OCI-LY1 (cell line): Measurements from ENCODE around the gene POLRMT.

ENCODE experiments used
- CTCF ChIP-seq: fragments of 200-600 bp; sonication (generic), shearing (Covaris generic); IDR thresholded peaks from 2 replicates; pipeline ENCODE4 v1.5.1; 2017; ENCODE audit warnings: mild to moderate bottlenecking, antibody characterized with exemption, low read length, moderate library complexity, mixed read lengths
- EZH2 ChIP-seq: fragments of 200-600 bp; sonication (generic), shearing (Covaris generic); IDR thresholded peaks from 2 replicates; pipeline ENCODE4 v1.8.0; 2017; ENCODE audit warnings: borderline replicate concordance, mixed run types, mild to moderate bottlenecking, antibody characterized with exemption, low read length, moderate library complexity, mixed read lengths

DNA sequence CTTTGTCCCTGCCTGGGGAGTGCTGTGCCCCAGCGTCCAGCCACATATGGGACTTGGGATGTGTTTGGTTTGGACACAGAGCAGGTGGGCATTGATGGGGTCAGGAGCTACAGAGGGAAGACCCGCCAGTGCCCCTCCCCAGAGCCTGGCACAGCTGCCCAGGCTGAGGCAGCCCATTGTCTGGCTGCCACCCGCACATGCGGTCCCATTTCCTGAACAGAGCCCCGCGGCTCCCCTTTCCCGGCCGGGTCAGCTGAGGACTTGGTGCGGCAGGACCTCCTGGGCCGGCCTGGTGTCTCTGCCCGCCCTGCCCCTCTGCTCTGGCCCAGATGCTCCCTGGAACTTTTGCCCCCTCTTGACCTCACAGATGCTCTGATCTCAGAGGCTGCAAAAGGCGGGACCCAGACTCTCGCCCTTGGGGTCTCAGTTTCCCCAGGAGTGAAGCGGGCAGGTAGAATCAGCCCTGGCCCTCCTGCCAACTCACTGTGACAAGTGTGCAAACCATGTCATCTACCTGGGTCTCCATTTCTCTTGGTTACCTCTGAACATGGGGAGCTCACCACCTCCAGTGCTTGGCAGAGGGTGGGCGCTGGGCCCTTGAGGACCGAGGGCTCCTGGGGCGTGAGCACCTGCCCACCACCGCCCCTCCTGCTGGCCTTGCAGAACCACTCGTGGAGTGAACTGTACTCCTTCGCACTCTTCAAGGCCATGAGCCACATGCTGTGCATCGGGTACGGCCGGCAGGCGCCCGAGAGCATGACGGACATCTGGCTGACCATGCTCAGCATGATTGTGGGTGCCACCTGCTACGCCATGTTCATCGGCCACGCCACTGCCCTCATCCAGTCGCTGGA lies 25.8 kb downstream of the POLRMT start:
- TF ChIP-seq CTCF (no peak), EZH2 (no peak)
